Small intestine (tissue), 7 donors: ENCODE data around the gene SLC6A1. TPM values are rescaled to one million over a fixed set of nuclear protein-coding genes. Genes with fewer than 3 reads are reported as not detected.

Experiments
- DNase-seq, 2 donors: peaks; one replicate each; pipeline versions ENCODE4 v3.0.0 to v3.0.0-alpha.2; 2013
- FAIRE-seq: peaks from 2 replicates; lab custom pipeline; 2012; peaks lifted over from hg19 to GRCh38; lab: Jason Lieb, UNC
- H3K27ac ChIP-seq, 3 donors: one replicate each; pipeline ENCODE4 v1.5.1; 2013; ENCODE audit warnings: low read length in 2 of 3, mild to moderate bottlenecking in 2 of 3, control low read depth in 1 of 3, inconsistent platforms in 1 of 3, low read depth in 1 of 3, moderate library complexity in 1 of 3
- H3K27me3 ChIP-seq, 3 donors: one replicate each; pipeline ENCODE4 v1.6.1; 2013; ENCODE audit warnings: low read length in 3 of 3, inconsistent platforms in 1 of 3; ENCODE audit not compliant: control insufficient read depth in 3 of 3, insufficient read depth in 3 of 3
- H3K36me3 ChIP-seq, 3 donors: one replicate each; pipeline ENCODE4 v1.6.1; 2013; ENCODE audit warnings: low read length in 3 of 3, inconsistent platforms in 1 of 3, low read depth in 1 of 3, mild to moderate bottlenecking in 1 of 3, moderate library complexity in 1 of 3; ENCODE audit not compliant: control insufficient read depth in 3 of 3, insufficient read depth in 2 of 3
- H3K4me1 ChIP-seq, 3 donors: one replicate each; pipeline ENCODE4 v1.6.1; 2013; ENCODE audit warnings: low read length in 2 of 3, inconsistent platforms in 1 of 3, low read depth in 1 of 3, mild to moderate bottlenecking in 1 of 3, moderate library complexity in 1 of 3; ENCODE audit not compliant: control insufficient read depth in 3 of 3, insufficient read depth in 2 of 3
- H3K4me3 ChIP-seq, 3 donors: one replicate each; pipeline ENCODE4 v1.5.1; 2013; ENCODE audit warnings: low read length in 3 of 3, control low read depth in 1 of 3, inconsistent platforms in 1 of 3, low read depth in 1 of 3, mild to moderate bottlenecking in 1 of 3, moderate library complexity in 1 of 3
- H3K9me3 ChIP-seq, 2 donors: one replicate each; pipeline ENCODE4 v1.6.1; 2013; ENCODE audit warnings: low read depth in 1 of 2, low read length in 1 of 2; ENCODE audit not compliant: control insufficient read depth in 2 of 2, insufficient read depth in 1 of 2
- WGBS, 3 donors: extraction: QIAGEN DNeasy Blood & Tissue Kit; methylation state at CpG; one replicate each; pipeline ENCODE4 v1.1.7; 2013; 5-methylcytosine and 5-hydroxymethylcytosine counted together
- polyA plus RNA-seq, 4 donors: library from polyadenylated mRNA; stranded (reverse) in 3 of 4; unstranded in 1 of 4; fragments of 200-250 nt in 3 of 4; fragments of 120-200 nt in 1 of 4; gene quantifications; one replicate each; pipeline versions ENCODE4 v1.2.1 to v1.2.3, GENCODE V29; 2013
- donor health status: healthy with polysubstance abuse.
- donor health status: control.
- donor health status: control.
- donor health status: Bipolar disorder and iron deficiency.
- donor health status: healthy.

Gene SLC6A1
- polyA plus RNA-seq, 4 donors: 0.27 to 0.72 TPM; not detected in 2

- WGBS, 3 donors: 11 to 21% (median 16%) methylated on average over 9 of the region's 9 CpGs
- no peaks in the 10 kb centered on the region for H3K9me3 ChIP-seq
- no peak overlapping the region for H3K4me3 ChIP-seq
- H3K27ac ChIP-seq: no peak overlapping the region
- H3K4me1 ChIP-seq: no peaks in the 10 kb centered on the region
- FAIRE-seq: no peak
- no peak for DNase-seq
- peaks cover 0 to 60% (median 23%) of the 10 kb centered on the region in 3 donors for H3K27me3 ChIP-seq
- H3K36me3 ChIP-seq: no peaks in the 10 kb centered on the region
Observed at GRCh38 chr3:10993729-10994065, 1.1 kb downstream of the SLC6A1 start.

- Histone ChIP-seq H3K36me3 (no peaks in the 10 kb centered on the region), H3K4me3 (no peak overlapping the region), H3K27me3 (peaks cover 0 to 58% (median 24%) of the 10 kb centered on the region in 3 donors), H3K27ac (no peak overlapping the region), H3K4me1 (no peaks in the 10 kb centered on the region), H3K9me3 (no peaks in the 10 kb centered on the region)
- WGBS, 3 donors: 37 to 42% (median 41%) methylated on average over 3 of the region's 3 CpGs
- DNase-seq: no peak
- FAIRE-seq: no peak
Observed at GRCh38 chr3:10994306-10994705, 1.8 kb downstream of the SLC6A1 start.

- FAIRE-seq (no peak), DNase-seq (no peak)
- no peak overlapping the region for H3K27ac ChIP-seq
- 81 to 88% (median 83%) methylated on average over 8 of the region's 8 CpGs for WGBS, 3 donors
- no peaks in the 10 kb centered on the region for H3K36me3 ChIP-seq
- H3K27me3 ChIP-seq: peaks cover 0 to 51% (median 23%) of the 10 kb centered on the region in 3 donors
- H3K4me1 ChIP-seq: no peaks in the 10 kb centered on the region
- H3K4me3 ChIP-seq: no peak overlapping the region
- H3K9me3 ChIP-seq: no peaks in the 10 kb centered on the region
Observed at GRCh38 chr3:10995871-10996270, 3.3 kb downstream of the SLC6A1 start.

- H3K27me3 ChIP-seq: peaks cover 0 to 45% (median 23%) of the 10 kb centered on the region in 3 donors
- no peak for DNase-seq
- H3K4me3 ChIP-seq: no peak overlapping the region
- H3K27ac ChIP-seq: no peak overlapping the region
- no peaks in the 10 kb centered on the region for H3K9me3 ChIP-seq
- FAIRE-seq: no peak
- 58 to 65% (median 62%) methylated on average over 5 of the region's 5 CpGs for WGBS, 3 donors
- no peaks in the 10 kb centered on the region for H3K4me1 ChIP-seq
- H3K36me3 ChIP-seq: no peaks in the 10 kb centered on the region
Observed at GRCh38 chr3:10996345-10997013, 3.9 kb downstream of the SLC6A1 start.

GRCh38 chr3:10997196-10997595 is 4.6 kb downstream of the SLC6A1 start:
- Histone ChIP-seq H3K9me3 (no peaks in the 10 kb centered on the region), H3K4me3 (no peak overlapping the region), H3K36me3 (no peaks in the 10 kb centered on the region), H3K27ac (no peak overlapping the region), H3K27me3 (peaks cover 0 to 38% (median 23%) of the 10 kb centered on the region in 3 donors), H3K4me1 (no peaks in the 10 kb centered on the region)
- no peak for FAIRE-seq
- DNase-seq: no peak
- WGBS, 3 donors: 60 to 74% (median 73%) methylated on average over 5 of the region's 5 CpGs

GRCh38 chr3:10998542-10998941 is 6.0 kb downstream of the SLC6A1 start:
- H3K4me3 ChIP-seq: no peak overlapping the region
- H3K27me3 ChIP-seq: peaks cover 0 to 30% (median 20%) of the 10 kb centered on the region in 3 donors
- no peaks in the 10 kb centered on the region for H3K4me1 ChIP-seq
- FAIRE-seq (no peak), DNase-seq (peak in 1 of 2 donors; percentile 14)
- no peaks in the 10 kb centered on the region for H3K36me3 ChIP-seq
- no peaks in the 10 kb centered on the region for H3K9me3 ChIP-seq
- H3K27ac ChIP-seq: no peak overlapping the region

GRCh38 chr3:10999221-11000107 is 6.9 kb downstream of the SLC6A1 start:
- Histone ChIP-seq H3K27ac (no peak overlapping the region), H3K4me1 (no peaks in the 10 kb centered on the region), H3K27me3 (peaks cover 0 to 21% (median 15%) of the 10 kb centered on the region in 3 donors), H3K4me3 (no peak overlapping the region), H3K9me3 (no peaks in the 10 kb centered on the region), H3K36me3 (no peaks in the 10 kb centered on the region)
- DNase-seq (no peak), FAIRE-seq (no peak)
- 64 to 69% (median 69%) methylated on average over 15 of the region's 15 CpGs for WGBS, 3 donors

- FAIRE-seq: no peak
- no peaks in the 10 kb centered on the region for H3K4me1 ChIP-seq
- no peaks in the 10 kb centered on the region for H3K9me3 ChIP-seq
- peaks cover 0 to 12% (median 7%) of the 10 kb centered on the region in 3 donors for H3K27me3 ChIP-seq
- no peak overlapping the region for H3K27ac ChIP-seq
- H3K4me3 ChIP-seq: no peak overlapping the region
- DNase-seq: no peak
- no peaks in the 10 kb centered on the region for H3K36me3 ChIP-seq
- 30 to 54% (median 49%) methylated on average over 2 of the region's 2 CpGs for WGBS, 3 donors
Observed at GRCh38 chr3:11000528-11000927, 8.0 kb downstream of the SLC6A1 start.
